HCT116 (cell line): Measurements from ENCODE around the gene GPR176. TPM values are rescaled to one million over a fixed set of nuclear protein-coding genes. Genes with fewer than 3 reads are reported as not detected.

Experiments
- ATAC-seq: fragments of 200-7000 bp; cut with Tn5 transposase; 2 replicates; pipeline ENCODE4 v1.9.1; 2020; ENCODE audit warnings: mild to moderate bottlenecking, moderate library complexity
- BruUV-seq: library from RNA; stranded (reverse); fragments of 400-500 nt; replicated peaks from 2 replicates; lab custom pipeline; 2021; lab: Mats Ljungman, UMichigan
- CTCF ChIA-PET: fragments of 300-600 bp; sonication (Branson Sonifier 250); formaldehyde crosslinking; loops from one replicate; lab custom pipeline; 2021; ENCODE audit warnings: antibody characterized with exemption; lab: Charles Lee
- POLR2A ChIA-PET: fragments of 300-600, 350-600 bp; sonication (Branson Sonifier 250); formaldehyde crosslinking; loops from one replicate; lab custom pipeline; 2021; ENCODE audit warnings: antibody characterized with exemption; lab: Charles Lee
- RAD21 ChIA-PET, 2 experiments: fragments of 300-600 bp; sonication (Branson Sonifier 250); formaldehyde crosslinking; loops; one replicate each; lab custom pipeline; 2023; ENCODE audit warnings: low total read pairs in 2 of 2; ENCODE audit not compliant: uncharacterized antibody in 2 of 2, unreplicated experiment in 2 of 2, low non-redundant PET in 1 of 2; lab: Charles Lee
- DNase-seq: peaks from one replicate; pipeline ENCODE4 v3.0.0-alpha.2; 2010; ENCODE audit warnings: low read depth, low spot score
- H2AFZ ChIP-seq: fragments of 200-600 bp; shearing (Covaris generic), sonication (generic); 2 replicates; pipeline ENCODE4 v1.6.1; 2017; ENCODE audit warnings: low read depth, mixed run types, mixed read lengths, antibody characterized with exemption, low read length; ENCODE audit not compliant: poor library complexity, severe bottlenecking
- H3K27ac ChIP-seq: 2 replicates; pipeline ENCODE4 v1.5.1; 2012; ENCODE audit warnings: low read depth, low read length
- H3K27me3 ChIP-seq: fragments of 200-600 bp; sonication (generic); 2 replicates; pipeline ENCODE4 v1.6.1; 2016; ENCODE audit warnings: mixed run types, low read length, mixed read lengths; ENCODE audit not compliant: insufficient read depth
- H3K36me3 ChIP-seq, 2 experiments: fragments of 200-500 bp in 1 of 2; fragments of 200-600 bp in 1 of 2; sonication (Bioruptor generic) in 1 of 2; sonication (generic) in 1 of 2; 2 replicates each; pipeline versions ENCODE4 v1.5.1 to v1.6.1; 2014 to 2016; ENCODE audit warnings: low read length in 2 of 2, inconsistent platforms in 1 of 2, mixed read lengths in 1 of 2, mixed run types in 1 of 2; ENCODE audit not compliant: insufficient read depth in 2 of 2, control insufficient read depth in 1 of 2
- H3K4me1 ChIP-seq, 2 experiments: fragments of 200-600 bp in 1 of 2; sonication (generic) in 1 of 2; 2 replicates each; pipeline versions ENCODE4 v1.5.1 to v1.6.1; 2012 to 2017; ENCODE audit warnings: low read length in 2 of 2, inconsistent platforms in 1 of 2, mild to moderate bottlenecking in 1 of 2, mixed read lengths in 1 of 2, mixed run types in 1 of 2, moderate library complexity in 1 of 2; ENCODE audit not compliant: insufficient read depth in 2 of 2, control insufficient read depth in 1 of 2
- H3K4me2 ChIP-seq: fragments of 200-600 bp; sonication (generic); 2 replicates; pipeline ENCODE4 v1.6.1; 2017; ENCODE audit warnings: mixed run types, low read length, mixed read lengths
- H3K4me3 ChIP-seq, 2 experiments: fragments of 200-600 bp in 1 of 2; sonication (generic) in 1 of 2; replicated peaks in 1 of 2; 2 replicates each; pipeline ENCODE4 v1.5.1; 2011 to 2016; ENCODE audit warnings: low read length in 2 of 2, control low read depth in 1 of 2, low read depth in 1 of 2, mild to moderate bottlenecking in 1 of 2, mixed read lengths in 1 of 2, mixed run types in 1 of 2
- H3K79me2 ChIP-seq: fragments of 200-600 bp; sonication (generic); 2 replicates; pipeline ENCODE4 v1.6.1; 2017; ENCODE audit warnings: mild to moderate bottlenecking, mixed run types, low read length, moderate library complexity, mixed read lengths; ENCODE audit not compliant: insufficient read depth
- H3K9ac ChIP-seq: fragments of 200-600 bp; sonication (generic); 2 replicates; pipeline ENCODE4 v1.6.1; 2016; ENCODE audit warnings: low read length, mixed read lengths
- H3K9me2 ChIP-seq: fragments of 200-600 bp; sonication (generic), shearing (Covaris generic); 2 replicates; pipeline ENCODE4 v1.6.1; 2017; ENCODE audit warnings: mixed run types, mild to moderate bottlenecking, moderate library complexity; ENCODE audit not compliant: insufficient read depth
- H3K9me3 ChIP-seq, 2 experiments: fragments of 200-500 bp in 1 of 2; fragments of 200-600 bp in 1 of 2; sonication (Bioruptor generic) in 1 of 2; sonication (generic) in 1 of 2; 2 replicates each; pipeline ENCODE4 v1.6.1; 2014 to 2017; ENCODE audit warnings: low read length in 2 of 2, mixed read lengths in 2 of 2, inconsistent platforms in 1 of 2, low read depth in 1 of 2, mild to moderate bottlenecking in 1 of 2, mixed run types in 1 of 2, moderate library complexity in 1 of 2; ENCODE audit not compliant: control insufficient read depth in 1 of 2, insufficient read depth in 1 of 2
- H4K20me1 ChIP-seq: fragments of 200-600 bp; sonication (generic), shearing (Covaris generic); 2 replicates; pipeline ENCODE4 v1.6.1; 2017; ENCODE audit warnings: mixed run types, mild to moderate bottlenecking, moderate library complexity; ENCODE audit not compliant: insufficient read depth
- ATF3 ChIP-seq: IDR thresholded peaks from 2 replicates; pipeline ENCODE4 v1.6.1; 2012
- CTCF ChIP-seq, 3 experiments: fragments of 200-600 bp in 1 of 3; sonication (generic) in 1 of 3; IDR thresholded peaks in 2 of 3; conservative IDR thresholded peaks in 1 of 3; 2 replicates each; pipeline ENCODE4 v1.5.1; 2012 to 2017; ENCODE audit warnings: low read depth in 2 of 3, low read length in 2 of 3, antibody characterized with exemption in 1 of 3, borderline replicate concordance in 1 of 3, control low read depth in 1 of 3, mild to moderate bottlenecking in 1 of 3, mixed read lengths in 1 of 3, mixed run types in 1 of 3, moderate library complexity in 1 of 3; ENCODE audit not compliant: insufficient read depth in 1 of 3
- JUND ChIP-seq: IDR thresholded peaks from 2 replicates; pipeline ENCODE4 v1.6.1; 2012
- RAD21 ChIP-seq: IDR thresholded peaks from 2 replicates; pipeline ENCODE4 v1.6.1; 2012; ENCODE audit warnings: low read depth, mild to moderate bottlenecking
- REST ChIP-seq: IDR thresholded peaks from 2 replicates; pipeline ENCODE4 v1.6.1; 2012; ENCODE audit warnings: low read depth
- SIN3A ChIP-seq: IDR thresholded peaks from 2 replicates; pipeline ENCODE4 v1.6.1; 2012; ENCODE audit warnings: low read depth
- SRF ChIP-seq: IDR thresholded peaks from 2 replicates; pipeline ENCODE4 v1.6.1; 2012; ENCODE audit warnings: low read depth
- ZBTB33 ChIP-seq: IDR thresholded peaks from 2 replicates; pipeline ENCODE4 v1.6.1; 2011; ENCODE audit warnings: mild to moderate bottlenecking, low read length, moderate library complexity; ENCODE audit not compliant: insufficient replicate concordance; ENCODE audit errors: extremely low read depth
- intact Hi-C: fragments of 100-400 bp; cut with micrococcal nuclease; formaldehyde crosslinking; loops from 2 replicates; pipeline ENCODE4 v1.10.0; 2022
- total RNA-seq: library from RNA; stranded (reverse); gene quantifications from one replicate; pipeline ENCODE4 v1.2.1, GENCODE V29; 2021; ENCODE audit not compliant: unreplicated experiment

GPR176 gene
- total RNA-seq, 1 experiment from 2014 or later: 1.7 TPM

GRCh38 chr15:39770748-39771689 is 149.0 kb downstream of the GPR176 start:
- Histone ChIP-seq H3K27me3 (no peaks in the 10 kb centered on the region), H4K20me1 (no peaks in the 10 kb centered on the region), H3K4me2 (no peak overlapping the region), H3K9me2 (no peaks in the 10 kb centered on the region), H3K36me3 (no peaks in the 10 kb centered on the region), H3K27ac (no peak overlapping the region), H3K4me3 (no peak overlapping the region), H2AFZ (no peak overlapping the region), H3K9ac (no peak overlapping the region), H3K4me1 (no peaks in the 10 kb centered on the region), H3K79me2 (no peaks in the 10 kb centered on the region), H3K9me3 (no peaks in the 10 kb centered on the region)
- ChIA-PET POLR2A (no interaction called here), RAD21 (no interaction called here), CTCF (no interaction called here)
- TF ChIP-seq RAD21: no peak
- TF ChIP-seq JUND: no peak
- TF ChIP-seq ATF3: no peak
- TF ChIP-seq SIN3A: no peak
- no peak for TF ChIP-seq SRF
- no peak for TF ChIP-seq ZBTB33
- intact Hi-C loops: no loop called here
- ATAC-seq (no peak), DNase-seq (no peak)
- no TSS peak for BruUV-seq

- Histone ChIP-seq H3K9me3 (no peaks in the 10 kb centered on the region), H3K9ac (no peak overlapping the region), H3K4me3 (no peak overlapping the region), H3K4me1 (no peaks in the 10 kb centered on the region), H3K4me2 (no peak overlapping the region), H3K36me3 (no peaks in the 10 kb centered on the region), H3K27ac (no peak overlapping the region), H4K20me1 (no peaks in the 10 kb centered on the region), H3K9me2 (no peaks in the 10 kb centered on the region), H2AFZ (no peak overlapping the region), H3K79me2 (no peaks in the 10 kb centered on the region), H3K27me3 (no peaks in the 10 kb centered on the region)
- POLR2A ChIA-PET: no interaction called here
- CTCF ChIA-PET: interaction anchor here (2.7 kb wide), 1 partner anchor 10 kb away, joined by 20 read pairs; no protein-coding TSS in a partner anchor
- intact Hi-C loops: no loop called here
- 0 out of 6 replicates have a peak, but pooled peaks of 1 of the 3 experiments have one; percentile 9 for TF ChIP-seq CTCF (IDR thresholded peaks at IDR 0.05 in 2 of 3, conservative IDR thresholded peaks at IDR 0.05 in 1 of 3; ENCODE audit: borderline replicate concordance in 1 of 3, insufficient read depth in 1 of 3, low read depth in 2 of 3, low read length in 2 of 3)
- TF ChIP-seq JUND: no peak
- TF ChIP-seq SRF: no peak
- no peak for TF ChIP-seq REST
- BruUV-seq: no TSS peak
- RAD21 ChIA-PET: no interaction called here
- DNase-seq (no peak), ATAC-seq (peak; percentile 49; the same call in 1 of the 2 replicates)
Measured at GRCh38 chr15:39767921-39768320, 152.1 kb downstream of the GPR176 start.
